Liver (tissue), 3 donors: Measurements from ENCODE around the gene FADS1.

Source experiments
- EGR1 ChIP-seq, 2 donors: IDR thresholded peaks; 2 replicates each; pipeline ENCODE4 v1.6.1; 2016 to 2018; ENCODE audit warnings: antibody characterized with exemption in 2 of 2, low read depth in 2 of 2
- GABPA ChIP-seq, 2 donors: IDR thresholded peaks in 1 of 2; conservative IDR thresholded peaks in 1 of 2; 2 replicates each; pipeline ENCODE4 v1.6.1; 2016; ENCODE audit warnings: antibody characterized with exemption in 2 of 2, mild to moderate bottlenecking in 1 of 2, moderate library complexity in 1 of 2
- HNF4G ChIP-seq: IDR thresholded peaks from 2 replicates; pipeline ENCODE4 v1.6.1; 2016; ENCODE audit warnings: antibody characterized with exemption
- JUND ChIP-seq, 2 donors: IDR thresholded peaks; 2 replicates each; pipeline ENCODE4 v1.6.1; 2016; ENCODE audit warnings: antibody characterized with exemption in 2 of 2
- RAD21 ChIP-seq, 2 donors: IDR thresholded peaks; 2 replicates each; pipeline ENCODE4 v1.6.1; 2016; ENCODE audit warnings: antibody characterized with exemption in 2 of 2, mild to moderate bottlenecking in 2 of 2
- REST ChIP-seq: IDR thresholded peaks from 2 replicates; pipeline ENCODE4 v1.6.1; 2016; ENCODE audit warnings: antibody characterized with exemption, mild to moderate bottlenecking
- SP1 ChIP-seq: IDR thresholded peaks from 2 replicates; pipeline ENCODE4 v1.6.1; 2018; ENCODE audit warnings: antibody characterized with exemption, mild to moderate bottlenecking
- TAF1 ChIP-seq: conservative IDR thresholded peaks from 2 replicates; pipeline ENCODE4 v1.6.1; 2016; ENCODE audit warnings: antibody characterized with exemption, mild to moderate bottlenecking
- YY1 ChIP-seq: IDR thresholded peaks from 2 replicates; pipeline ENCODE4 v1.6.1; 2016; ENCODE audit warnings: antibody characterized with exemption, mild to moderate bottlenecking
- TF ChIP-seq, protein P1 (sequence below): fragments of 150-350 bp; IDR thresholded peaks from 2 replicates; pipeline ENCODE4 v1.5.1; 2017; ENCODE audit warnings: improper control_type of control experiment, low read depth, low read length; ENCODE audit not compliant: missing input control
- TF ChIP-seq, protein P2 (sequence below): IDR thresholded peaks from 2 replicates; pipeline ENCODE4 v1.6.1; 2016; ENCODE audit warnings: antibody characterized with exemption
- donor health status: healthy.
- donor health status: healthy.

DNA sequence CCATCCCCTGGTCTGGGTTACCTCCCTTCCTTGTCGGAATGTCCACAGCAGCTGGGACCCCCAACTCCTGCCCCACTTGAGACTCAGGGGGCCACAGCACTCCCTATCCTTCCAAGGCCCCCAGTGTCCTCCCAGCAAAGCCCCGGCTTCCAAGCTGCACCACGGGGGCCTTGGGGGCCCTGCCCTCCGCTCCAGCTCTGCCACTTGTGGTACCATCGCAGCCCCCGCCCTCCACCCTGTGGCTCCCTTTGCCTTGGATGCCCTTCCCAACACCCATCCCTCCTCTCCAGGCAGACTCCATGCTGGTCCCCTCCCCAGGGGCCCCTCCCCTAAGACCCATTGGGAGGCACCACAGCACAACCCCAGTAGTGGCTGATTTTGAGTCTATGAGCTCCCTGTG is 41.7 kb downstream of the FADS1 start:
- TF ChIP-seq REST (no peak), EGR1 (IDR thresholded peaks at IDR 0.05; ENCODE audit: low read depth in 2 of 2) (no peak), HNF4G (no peak), TAF1 (no peak), RAD21 (IDR thresholded peaks at IDR 0.05) (no peak), YY1 (no peak), SP1 (no peak), JUND (IDR thresholded peaks at IDR 0.05) (no peak), GABPA (IDR thresholded peaks at IDR 0.05 in 1 of 2, conservative IDR thresholded peaks at IDR 0.05 in 1 of 2) (no peak)
- TF ChIP-seq, protein P1, sequence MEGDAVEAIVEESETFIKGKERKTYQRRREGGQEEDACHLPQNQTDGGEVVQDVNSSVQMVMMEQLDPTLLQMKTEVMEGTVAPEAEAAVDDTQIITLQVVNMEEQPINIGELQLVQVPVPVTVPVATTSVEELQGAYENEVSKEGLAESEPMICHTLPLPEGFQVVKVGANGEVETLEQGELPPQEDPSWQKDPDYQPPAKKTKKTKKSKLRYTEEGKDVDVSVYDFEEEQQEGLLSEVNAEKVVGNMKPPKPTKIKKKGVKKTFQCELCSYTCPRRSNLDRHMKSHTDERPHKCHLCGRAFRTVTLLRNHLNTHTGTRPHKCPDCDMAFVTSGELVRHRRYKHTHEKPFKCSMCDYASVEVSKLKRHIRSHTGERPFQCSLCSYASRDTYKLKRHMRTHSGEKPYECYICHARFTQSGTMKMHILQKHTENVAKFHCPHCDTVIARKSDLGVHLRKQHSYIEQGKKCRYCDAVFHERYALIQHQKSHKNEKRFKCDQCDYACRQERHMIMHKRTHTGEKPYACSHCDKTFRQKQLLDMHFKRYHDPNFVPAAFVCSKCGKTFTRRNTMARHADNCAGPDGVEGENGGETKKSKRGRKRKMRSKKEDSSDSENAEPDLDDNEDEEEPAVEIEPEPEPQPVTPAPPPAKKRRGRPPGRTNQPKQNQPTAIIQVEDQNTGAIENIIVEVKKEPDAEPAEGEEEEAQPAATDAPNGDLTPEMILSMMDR = no peak
- TF ChIP-seq, protein P2, sequence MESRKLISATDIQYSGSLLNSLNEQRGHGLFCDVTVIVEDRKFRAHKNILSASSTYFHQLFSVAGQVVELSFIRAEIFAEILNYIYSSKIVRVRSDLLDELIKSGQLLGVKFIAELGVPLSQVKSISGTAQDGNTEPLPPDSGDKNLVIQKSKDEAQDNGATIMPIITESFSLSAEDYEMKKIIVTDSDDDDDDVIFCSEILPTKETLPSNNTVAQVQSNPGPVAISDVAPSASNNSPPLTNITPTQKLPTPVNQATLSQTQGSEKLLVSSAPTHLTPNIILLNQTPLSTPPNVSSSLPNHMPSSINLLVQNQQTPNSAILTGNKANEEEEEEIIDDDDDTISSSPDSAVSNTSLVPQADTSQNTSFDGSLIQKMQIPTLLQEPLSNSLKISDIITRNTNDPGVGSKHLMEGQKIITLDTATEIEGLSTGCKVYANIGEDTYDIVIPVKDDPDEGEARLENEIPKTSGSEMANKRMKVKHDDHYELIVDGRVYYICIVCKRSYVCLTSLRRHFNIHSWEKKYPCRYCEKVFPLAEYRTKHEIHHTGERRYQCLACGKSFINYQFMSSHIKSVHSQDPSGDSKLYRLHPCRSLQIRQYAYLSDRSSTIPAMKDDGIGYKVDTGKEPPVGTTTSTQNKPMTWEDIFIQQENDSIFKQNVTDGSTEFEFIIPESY = no peak
